Kidney epithelial cell (primary cell): Measurements from ENCODE around the gene CDH8. TPM values are rescaled to one million over a fixed set of nuclear protein-coding genes. Genes with fewer than 3 reads are reported as not detected.

Source experiments
- DNase-seq: peaks from one replicate; pipeline ENCODE4 v3.0.0-alpha.2; 2010; ENCODE audit warnings: low read depth
- H3K27me3 ChIP-seq: 2 replicates; pipeline ENCODE4 v1.6.0; 2011; ENCODE audit warnings: low read length; ENCODE audit not compliant: control insufficient read depth, insufficient read depth
- H3K36me3 ChIP-seq: 2 replicates; pipeline ENCODE4 v1.5.1; 2011; ENCODE audit warnings: low read length; ENCODE audit not compliant: control insufficient read depth, insufficient read depth
- H3K4me3 ChIP-seq: 2 replicates; pipeline ENCODE4 v1.5.1; 2011; ENCODE audit warnings: low read depth, mild to moderate bottlenecking, control low read depth, low read length
- total RNA-seq: library from RNA; depleted of rRNA; stranded (reverse); fragments of >200 nt; gene quantifications from 2 replicates; pipeline ENCODE4 v1.2.3, GENCODE V29; 2015
- TF ChIP-seq, protein P1 (sequence below): IDR thresholded peaks from 2 replicates; pipeline ENCODE4 v1.5.1; 2011; ENCODE audit warnings: mild to moderate bottlenecking, moderate library complexity, low read length, control low read depth, inconsistent platforms; ENCODE audit not compliant: insufficient read depth, poor library complexity, severe bottlenecking

Gene CDH8
- total RNA-seq, 1 donor from 2014 or later: 0.92 TPM

DNA sequence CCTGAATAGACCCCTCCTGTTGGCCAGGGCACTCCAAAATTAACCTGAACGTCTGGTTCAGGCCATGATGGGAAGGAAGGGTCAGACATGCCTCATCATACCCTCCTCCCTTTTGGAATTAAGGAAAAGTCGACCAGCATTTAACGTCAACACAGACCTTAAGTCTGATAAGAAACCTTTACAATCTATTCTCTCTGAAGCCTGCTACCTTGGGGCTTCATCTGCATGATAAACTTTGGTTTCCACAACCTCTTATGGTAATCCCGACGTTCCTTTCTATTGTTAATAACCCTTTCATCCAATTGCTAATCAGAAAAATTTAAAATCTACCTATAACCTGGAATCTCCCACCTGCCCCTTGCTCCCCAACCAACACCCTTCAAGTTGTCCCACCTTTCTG is 358.5 kb downstream of the CDH8 start:
- DNase-seq: no peak
- Histone ChIP-seq H3K36me3 (no peaks in the 10 kb centered on the region), H3K27me3 (no peaks in the 10 kb centered on the region), H3K4me3 (no peak overlapping the region)
- TF ChIP-seq, protein P1, sequence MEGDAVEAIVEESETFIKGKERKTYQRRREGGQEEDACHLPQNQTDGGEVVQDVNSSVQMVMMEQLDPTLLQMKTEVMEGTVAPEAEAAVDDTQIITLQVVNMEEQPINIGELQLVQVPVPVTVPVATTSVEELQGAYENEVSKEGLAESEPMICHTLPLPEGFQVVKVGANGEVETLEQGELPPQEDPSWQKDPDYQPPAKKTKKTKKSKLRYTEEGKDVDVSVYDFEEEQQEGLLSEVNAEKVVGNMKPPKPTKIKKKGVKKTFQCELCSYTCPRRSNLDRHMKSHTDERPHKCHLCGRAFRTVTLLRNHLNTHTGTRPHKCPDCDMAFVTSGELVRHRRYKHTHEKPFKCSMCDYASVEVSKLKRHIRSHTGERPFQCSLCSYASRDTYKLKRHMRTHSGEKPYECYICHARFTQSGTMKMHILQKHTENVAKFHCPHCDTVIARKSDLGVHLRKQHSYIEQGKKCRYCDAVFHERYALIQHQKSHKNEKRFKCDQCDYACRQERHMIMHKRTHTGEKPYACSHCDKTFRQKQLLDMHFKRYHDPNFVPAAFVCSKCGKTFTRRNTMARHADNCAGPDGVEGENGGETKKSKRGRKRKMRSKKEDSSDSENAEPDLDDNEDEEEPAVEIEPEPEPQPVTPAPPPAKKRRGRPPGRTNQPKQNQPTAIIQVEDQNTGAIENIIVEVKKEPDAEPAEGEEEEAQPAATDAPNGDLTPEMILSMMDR: no peak

DNA sequence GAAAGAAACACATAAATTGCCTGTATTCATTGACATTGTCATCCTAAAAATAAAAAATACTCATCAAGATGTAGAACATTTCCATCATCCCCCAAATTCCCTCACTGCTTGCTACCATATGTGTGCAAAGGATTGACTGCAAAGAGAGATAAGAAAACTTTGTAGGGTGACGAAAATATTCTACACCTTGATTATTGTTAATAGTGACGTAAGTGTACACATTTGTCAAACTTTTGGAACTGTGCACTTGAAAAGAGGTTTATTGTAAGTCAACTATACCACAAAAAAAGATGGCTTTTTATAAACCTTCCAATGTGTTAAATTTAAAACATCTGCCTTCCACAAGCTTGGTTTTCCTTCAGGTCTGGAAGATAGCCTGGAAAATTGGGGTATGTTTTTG is 359.5 kb downstream of the CDH8 start:
- Histone ChIP-seq H3K4me3 (no peak overlapping the region), H3K36me3 (no peaks in the 10 kb centered on the region), H3K27me3 (no peaks in the 10 kb centered on the region)
- no peak for DNase-seq
- TF ChIP-seq, protein P1: no peak

DNA sequence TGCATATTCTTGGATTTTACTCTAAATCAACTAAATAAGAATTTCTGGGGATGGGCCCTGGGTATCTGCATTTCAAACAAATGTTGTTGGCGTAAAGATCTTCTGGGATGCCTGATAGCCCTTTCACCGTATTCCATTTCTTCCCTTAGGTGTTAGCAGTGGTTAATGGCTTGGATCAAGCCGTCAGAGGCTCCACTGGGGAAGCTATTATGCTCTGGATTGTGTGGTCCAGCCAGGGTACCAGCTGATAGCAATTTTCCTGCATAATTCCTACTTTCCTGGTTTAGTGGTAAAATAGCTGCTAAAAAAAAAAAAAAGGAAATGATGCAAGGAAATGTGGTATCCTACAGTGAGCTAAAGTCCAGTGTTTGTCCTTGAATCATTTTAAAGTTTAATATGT is 365.1 kb downstream of the CDH8 start:
- Histone ChIP-seq H3K27me3 (no peaks in the 10 kb centered on the region), H3K4me3 (no peak overlapping the region), H3K36me3 (no peaks in the 10 kb centered on the region)
- TF ChIP-seq, protein P1: no peak
- DNase-seq: no peak

DNA sequence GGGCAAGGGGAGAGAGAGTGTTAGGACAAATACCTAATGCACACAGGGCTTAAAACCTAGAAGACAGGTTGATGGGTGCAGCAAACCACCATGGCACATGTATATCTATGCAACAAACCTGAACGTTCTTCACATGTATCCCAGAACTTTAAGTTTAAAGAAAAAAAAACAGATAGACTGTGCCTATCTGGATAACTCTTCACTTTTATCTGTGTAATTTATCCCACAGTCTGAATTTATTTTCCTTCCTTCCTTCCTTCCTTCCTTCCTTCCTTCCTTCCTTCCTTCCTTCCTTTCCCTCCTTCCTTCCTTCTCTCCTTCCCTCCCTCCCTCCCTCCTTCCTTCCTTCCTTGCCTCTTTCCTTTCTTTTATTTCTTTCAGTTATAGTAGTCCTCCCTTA is 370.7 kb downstream of the CDH8 start:
- Histone ChIP-seq H3K4me3 (no peak overlapping the region), H3K36me3 (no peaks in the 10 kb centered on the region), H3K27me3 (no peaks in the 10 kb centered on the region)
- TF ChIP-seq, protein P1: no peak
- no peak for DNase-seq

DNA sequence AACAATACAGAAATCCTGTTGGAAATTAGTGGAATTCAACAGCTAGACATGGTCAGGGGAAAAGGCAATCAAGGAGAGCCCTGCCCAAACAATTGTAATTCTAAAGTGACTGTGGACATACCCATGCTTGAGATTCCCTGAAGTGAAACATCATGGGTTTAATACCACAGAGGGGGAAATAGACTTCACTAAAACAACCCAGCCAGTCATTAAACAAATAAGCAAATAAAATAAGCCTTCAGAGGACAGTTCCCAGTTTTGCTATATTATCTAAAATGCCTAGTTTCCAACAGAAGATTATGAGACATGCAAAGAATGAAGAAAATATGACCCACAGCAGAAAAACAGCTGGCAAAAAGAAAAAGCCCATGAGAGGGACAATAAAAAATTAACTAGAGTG is 376.3 kb downstream of the CDH8 start:
- H3K36me3 ChIP-seq: no peaks in the 10 kb centered on the region
- no peaks in the 10 kb centered on the region for H3K27me3 ChIP-seq
- DNase-seq: no peak
- TF ChIP-seq, protein P1: no peak
- H3K4me3 ChIP-seq: no peak overlapping the region

DNA sequence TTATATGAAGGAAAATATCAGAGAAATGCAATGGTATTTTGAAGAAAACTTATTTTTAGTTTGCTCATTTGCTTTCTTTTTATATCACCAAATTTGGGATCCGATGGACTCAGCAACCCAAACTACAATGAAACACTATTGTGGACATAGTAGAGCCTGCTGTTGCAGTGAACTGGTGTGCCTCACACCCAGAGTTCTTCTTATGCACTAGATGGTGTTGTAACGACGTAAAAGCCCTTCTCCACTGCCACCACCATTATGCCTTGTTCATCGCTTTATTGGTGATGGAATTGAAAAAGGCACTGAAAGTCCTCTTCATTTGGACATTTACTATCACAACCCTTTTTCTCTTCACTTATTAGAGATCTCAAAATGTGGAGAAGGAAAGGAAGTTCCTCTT is 381.3 kb downstream of the CDH8 start:
- TF ChIP-seq, protein P1: no peak
- DNase-seq: no peak
- Histone ChIP-seq H3K4me3 (no peak overlapping the region), H3K27me3 (no peaks in the 10 kb centered on the region), H3K36me3 (no peaks in the 10 kb centered on the region)
